Adrenal gland (tissue), 5 donors: ENCODE results near the gene BTLA.

Experiments
- POLR2A ChIP-seq, 2 donors: fragments of 450-650 bp; IDR thresholded peaks; one replicate each; pipeline ENCODE4 v1.6.1; 2017; ENCODE audit warnings: antibody characterized with exemption in 2 of 2, mild to moderate bottlenecking in 2 of 2, moderate library complexity in 1 of 2
- TF ChIP-seq, protein P1 (sequence below), 6 experiments: fragments of 450-650 bp in 4 of 6; fragments of 200-600 bp in 2 of 6; sonication (generic) in 1 of 6; IDR thresholded peaks; 1 replicate in 5 of 6; 2 replicates in 1 of 6; pipeline versions ENCODE4 v1.5.1 to v1.8.0; 2016 to 2021; ENCODE audit warnings: antibody characterized with exemption in 6 of 6, mild to moderate bottlenecking in 2 of 6, moderate library complexity in 1 of 6
- donor health status: DM: no; HTN: no; CAD: no.

GRCh38 chr3:112514527-112515128, 15.4 kb upstream of the BTLA start:
- TF ChIP-seq, protein P1, sequence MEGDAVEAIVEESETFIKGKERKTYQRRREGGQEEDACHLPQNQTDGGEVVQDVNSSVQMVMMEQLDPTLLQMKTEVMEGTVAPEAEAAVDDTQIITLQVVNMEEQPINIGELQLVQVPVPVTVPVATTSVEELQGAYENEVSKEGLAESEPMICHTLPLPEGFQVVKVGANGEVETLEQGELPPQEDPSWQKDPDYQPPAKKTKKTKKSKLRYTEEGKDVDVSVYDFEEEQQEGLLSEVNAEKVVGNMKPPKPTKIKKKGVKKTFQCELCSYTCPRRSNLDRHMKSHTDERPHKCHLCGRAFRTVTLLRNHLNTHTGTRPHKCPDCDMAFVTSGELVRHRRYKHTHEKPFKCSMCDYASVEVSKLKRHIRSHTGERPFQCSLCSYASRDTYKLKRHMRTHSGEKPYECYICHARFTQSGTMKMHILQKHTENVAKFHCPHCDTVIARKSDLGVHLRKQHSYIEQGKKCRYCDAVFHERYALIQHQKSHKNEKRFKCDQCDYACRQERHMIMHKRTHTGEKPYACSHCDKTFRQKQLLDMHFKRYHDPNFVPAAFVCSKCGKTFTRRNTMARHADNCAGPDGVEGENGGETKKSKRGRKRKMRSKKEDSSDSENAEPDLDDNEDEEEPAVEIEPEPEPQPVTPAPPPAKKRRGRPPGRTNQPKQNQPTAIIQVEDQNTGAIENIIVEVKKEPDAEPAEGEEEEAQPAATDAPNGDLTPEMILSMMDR (IDR thresholded peaks at IDR 0.05): no peak
- TF ChIP-seq POLR2A (IDR thresholded peaks at IDR 0.05): no peak
